HEK293 (cell line): Measurements from ENCODE around the gene FAM120A.
A peak's percentile ranks its signal among the peaks of the same experiment; 100 is the strongest.

Experiments
- CTCF ChIA-PET: fragments of 350-600 bp; formaldehyde crosslinking; extraction: SDS; loops from one replicate; lab custom pipeline; 2021; ENCODE audit warnings: antibody characterized with exemption; lab: Yijun Ruan, JAX
- POLR2A ChIA-PET: fragments of 300-600 bp; formaldehyde crosslinking; extraction: SDS; loops from one replicate; lab custom pipeline; 2020; ENCODE audit warnings: antibody characterized with exemption, inconsistent platforms; lab: Yijun Ruan, JAX
- H3K27ac ChIP-seq: fragments of 200-500 bp; sonication (Bioruptor generic); 2 replicates; pipeline ENCODE4 v1.5.1; 2014; ENCODE audit warnings: low read depth, low read length, control low read depth, inconsistent platforms; ENCODE audit errors: extremely low read depth
- H3K36me3 ChIP-seq, 2 experiments: fragments of 200-500 bp in 1 of 2; sonication (Bioruptor generic) in 1 of 2; 1 replicate in 1 of 2; 2 replicates in 1 of 2; pipeline ENCODE4 v1.5.1; 2014 to 2017; ENCODE audit warnings: inconsistent platforms in 2 of 2, low read length in 2 of 2; ENCODE audit not compliant: control insufficient read depth in 2 of 2, insufficient read depth in 1 of 2
- H3K4me1 ChIP-seq: fragments of 200-500 bp; sonication (Bioruptor generic); 2 replicates; pipeline ENCODE4 v1.5.1; 2014; ENCODE audit warnings: mild to moderate bottlenecking, low read length, inconsistent platforms; ENCODE audit not compliant: control insufficient read depth, insufficient read depth
- H3K4me3 ChIP-seq: 2 replicates; pipeline ENCODE4 v1.5.1; 2011; ENCODE audit warnings: low read depth, mild to moderate bottlenecking, control low read depth, low read length, moderate library complexity
- H3K9me3 ChIP-seq: fragments of 200-500 bp; sonication (Bioruptor generic); 2 replicates; pipeline ENCODE4 v1.5.1; 2014; ENCODE audit warnings: low read depth, low read length, inconsistent platforms; ENCODE audit not compliant: control insufficient read depth, insufficient read depth
- HOXC10 ChIP-seq: sonication (generic); formaldehyde crosslinking; IDR thresholded peaks from 2 replicates; pipeline ENCODE4 v1.8.1; 2023; ENCODE audit warnings: mild to moderate bottlenecking, missing genetic modification reagents
- MZF1 ChIP-seq: fragments of 450-650 bp; formaldehyde crosslinking; IDR thresholded peaks from 2 replicates; pipeline ENCODE4 v1.5.1; 2017; ENCODE audit warnings: missing biosample characterization, missing genetic modification characterization, borderline replicate concordance
- PBX3 ChIP-seq: sonication (generic); formaldehyde crosslinking; IDR thresholded peaks from 2 replicates; pipeline ENCODE4 v1.8.1; 2022; ENCODE audit warnings: mild to moderate bottlenecking, moderate library complexity, missing genetic modification reagents
- REST ChIP-seq: fragments of 450-650 bp; formaldehyde crosslinking; IDR thresholded peaks from 2 replicates; pipeline ENCODE4 v1.5.1; 2016; ENCODE audit warnings: missing biosample characterization, missing genetic modification characterization
- SCRT2 ChIP-seq: fragments of 450-650 bp; formaldehyde crosslinking; IDR thresholded peaks from 2 replicates; pipeline ENCODE4 v1.5.1; 2016; ENCODE audit warnings: missing biosample characterization, missing genetic modification characterization
- ZBTB1 ChIP-seq: fragments of 450-650 bp; formaldehyde crosslinking; IDR thresholded peaks from 2 replicates; pipeline ENCODE4 v1.5.1; 2016; ENCODE audit warnings: missing biosample characterization, missing genetic modification characterization
- ZFHX2 ChIP-seq: fragments of 450-650 bp; formaldehyde crosslinking; conservative IDR thresholded peaks from 2 replicates; pipeline ENCODE4 v1.5.1; 2016; ENCODE audit warnings: missing biosample characterization, missing genetic modification characterization
- ZNF157 ChIP-seq: fragments of 450-650 bp; formaldehyde crosslinking; IDR thresholded peaks from 2 replicates; pipeline ENCODE4 v1.5.1; 2016; ENCODE audit warnings: missing biosample characterization, missing genetic modification characterization
- ZNF280C ChIP-seq: fragments of 450-650 bp; formaldehyde crosslinking; IDR thresholded peaks from 2 replicates; pipeline ENCODE4 v1.5.1; 2016; ENCODE audit warnings: missing biosample characterization, missing genetic modification characterization
- ZNF366 ChIP-seq: fragments of 450-650 bp; formaldehyde crosslinking; conservative IDR thresholded peaks from 2 replicates; pipeline ENCODE4 v1.5.1; 2016; ENCODE audit warnings: missing biosample characterization, missing genetic modification characterization
- ZNF423 ChIP-seq: fragments of 450-650 bp; formaldehyde crosslinking; IDR thresholded peaks from 2 replicates; pipeline ENCODE4 v1.5.1; 2016; ENCODE audit warnings: missing biosample characterization, missing genetic modification characterization
- ZNF48 ChIP-seq: fragments of 450-650 bp; formaldehyde crosslinking; IDR thresholded peaks from 2 replicates; pipeline ENCODE4 v1.5.1; 2016; ENCODE audit warnings: missing biosample characterization, missing genetic modification characterization
- ZNF510 ChIP-seq: fragments of 450-650 bp; formaldehyde crosslinking; IDR thresholded peaks from 2 replicates; pipeline ENCODE4 v1.5.1; 2018; ENCODE audit warnings: mild to moderate bottlenecking, missing genetic modification characterization, missing biosample characterization; ENCODE audit not compliant: insufficient replicate concordance
- ZNF623 ChIP-seq: fragments of 450-650 bp; formaldehyde crosslinking; IDR thresholded peaks from 2 replicates; pipeline ENCODE4 v1.5.1; 2016; ENCODE audit warnings: missing biosample characterization, missing genetic modification characterization
- ZNF707 ChIP-seq: fragments of 450-650 bp; formaldehyde crosslinking; IDR thresholded peaks from 2 replicates; pipeline ENCODE4 v1.5.1; 2016; ENCODE audit warnings: missing biosample characterization, missing genetic modification characterization
- ZNF777 ChIP-seq: fragments of 450-650 bp; formaldehyde crosslinking; IDR thresholded peaks from 2 replicates; pipeline ENCODE4 v1.5.1; 2017; ENCODE audit warnings: missing biosample characterization, missing genetic modification characterization, borderline replicate concordance

Gene FAM120A

GRCh38 chr9:93587651-93588347 lies 136.3 kb downstream of the FAM120A start:
- Histone ChIP-seq H3K9me3 (no peaks in the 10 kb centered on the region), H3K4me3 (no peak overlapping the region), H3K36me3 (no peaks in the 10 kb centered on the region)
- POLR2A ChIA-PET, result interaction anchor here (1.3 to 1.6 kb wide), 2 partner anchors 9 to 22 kb away, joined by 3 to 5 read pairs; no protein-coding TSS in a partner anchor
- TF ChIP-seq MZF1 (tag by site-specific recombination) (no peak), ZFHX2 (tag by site-specific recombination) (no peak), ZNF280C (tag by site-specific recombination) (no peak), ZNF707 (tag by site-specific recombination) (no peak), ZBTB1 (no peak), PBX3 (CRISPR knock-in tag) (no peak), HOXC10 (CRISPR knock-in tag) (no peak), ZNF366 (tag by site-specific recombination) (no peak), ZNF777 (tag by site-specific recombination) (no peak), REST (no peak), ZNF157 (tag by site-specific recombination) (no peak), ZNF510 (tag by site-specific recombination) (no peak), ZNF48 (no peak), ZNF423 (tag by site-specific recombination) (no peak)
- TF ChIP-seq, all 188 proteins: peak for 0
- CTCF ChIA-PET, result interaction anchor here (0.6 to 0.7 kb wide), 2 partner anchors 40 to 451 kb away, joined by 3 to 4 read pairs; no protein-coding TSS in a partner anchor
- Histone ChIP-seq H3K27ac (no peak overlapping the region), H3K4me1 (no peaks in the 10 kb centered on the region)

GRCh38 chr9:93588641-93589609 lies 137.4 kb downstream of the FAM120A start:
- POLR2A ChIA-PET, result interaction anchor here (1.6 kb wide), 1 partner anchor 10 kb away, joined by 5 read pairs; no protein-coding TSS in a partner anchor

More at GRCh38 chr9:93588641-93589609, 137.4 kb downstream of the FAM120A start:
- TF ChIP-seq SCRT2, result peak; percentile 55; the same call in 1 of the 2 replicates
- no peak for TF ChIP-seq ZNF623 (tag by site-specific recombination)
- Histone ChIP-seq H3K4me1 (0 out of 2 replicates have a peak, but pooled peaks cover 3% of the 10 kb centered on the region), H3K36me3 (no peaks in the 10 kb centered on the region), H3K4me3 (no peak overlapping the region), H3K27ac (no peak overlapping the region), H3K9me3 (no peaks in the 10 kb centered on the region)
- CTCF ChIA-PET, result interaction anchor here (0.7 kb wide), 1 partner anchor 39 kb away, joined by 3 read pairs; no protein-coding TSS in a partner anchor
